ENCODE measurements around the gene NHP2. TPM values are rescaled to one million over a fixed set of nuclear protein-coding genes. Genes with fewer than 3 reads are reported as not detected.
A peak's percentile ranks its signal among the peaks of the same experiment; 100 is the strongest.

NHP2 gene
- total RNA-seq, 2 donors from 2014 or later: 112 to 122 TPM

GRCh38 chr5:178113141-178113787, 40.4 kb downstream of the NHP2 start, which contains the start of gene N4BP3:
TSS of gene N4BP3 (plus strand) at chr5:178113532. CDS start at chr5:178119584, 6,052 bp downstream.
- DNase-seq: peak; percentile 91 to 92
- H3K9me3 Mint-ChIP-seq: no peaks in the 10 kb centered on the region
- peak within 1 kb of the TSS; percentile 98 to 99 for H3K4me3 Mint-ChIP-seq
- no peaks in the 10 kb centered on the region for H3K27me3 Mint-ChIP-seq (ENCODE audit: low read depth)
- H3K36me3 Mint-ChIP-seq (ENCODE audit: insufficient read depth in 2 of 2): peaks cover 0 to 2% of the 10 kb centered on the region in 2 donors
- peak within 1 kb of the TSS; percentile 92 for H3K27ac Mint-ChIP-seq
- ATAC-seq (replicated peaks in 1 of 2): peak; percentile 84 to 85
- H3K4me1 Mint-ChIP-seq (ENCODE audit: low read depth): peaks cover 31% of the 10 kb centered on the region

GRCh38 chr5:178112545-178112944, 41.1 kb downstream of the NHP2 start:
- Mint-ChIP-seq H3K4me3 (peak overlapping the region; percentile 86 to 93), H3K27me3 (ENCODE audit: low read depth) (no peaks in the 10 kb centered on the region), H3K4me1 (ENCODE audit: low read depth) (peaks cover 31% of the 10 kb centered on the region), H3K36me3 (ENCODE audit: insufficient read depth in 2 of 2) (peaks cover 0 to 2% of the 10 kb centered on the region in 2 donors), H3K27ac (peak overlapping the region; percentile 92), H3K9me3 (no peaks in the 10 kb centered on the region)
- no peak for DNase-seq
- ATAC-seq (replicated peaks in 1 of 2): no peak

- no peaks in the 10 kb centered on the region for H3K9me3 Mint-ChIP-seq
- H3K4me3 Mint-ChIP-seq: no peak overlapping the region
- no peak for DNase-seq
- no peak for ATAC-seq (replicated peaks in 1 of 2)
- no peak overlapping the region for H3K27ac Mint-ChIP-seq
- no peaks in the 10 kb centered on the region for H3K27me3 Mint-ChIP-seq (ENCODE audit: low read depth)
- peaks cover 29% of the 10 kb centered on the region for H3K4me1 Mint-ChIP-seq (ENCODE audit: low read depth)
- H3K36me3 Mint-ChIP-seq (ENCODE audit: insufficient read depth in 2 of 2): peaks cover 0 to 2% of the 10 kb centered on the region in 2 donors
Observed at GRCh38 chr5:178111925-178112324, 41.8 kb downstream of the NHP2 start.

GRCh38 chr5:178110511-178110910, 43.2 kb downstream of the NHP2 start:
- Mint-ChIP-seq H3K9me3 (no peaks in the 10 kb centered on the region), H3K4me3 (no peak overlapping the region), H3K27me3 (ENCODE audit: low read depth) (no peaks in the 10 kb centered on the region), H3K27ac (no peak overlapping the region), H3K4me1 (ENCODE audit: low read depth) (peaks cover 15% of the 10 kb centered on the region), H3K36me3 (ENCODE audit: insufficient read depth in 2 of 2) (peaks cover 0 to 2% of the 10 kb centered on the region in 2 donors)
- ATAC-seq (replicated peaks in 1 of 2) (no peak), DNase-seq (no peak)

GRCh38 chr5:178108966-178109365, 44.7 kb downstream of the NHP2 start:
- no peaks in the 10 kb centered on the region for H3K27me3 Mint-ChIP-seq (ENCODE audit: low read depth)
- H3K36me3 Mint-ChIP-seq (ENCODE audit: insufficient read depth in 2 of 2): no peaks in the 10 kb centered on the region
- H3K27ac Mint-ChIP-seq: no peak overlapping the region
- no peaks in the 10 kb centered on the region for H3K9me3 Mint-ChIP-seq
- no peak overlapping the region for H3K4me3 Mint-ChIP-seq
- DNase-seq: no peak
- no peak for ATAC-seq (replicated peaks in 1 of 2)
- H3K4me1 Mint-ChIP-seq (ENCODE audit: low read depth): peaks cover 5% of the 10 kb centered on the region

GRCh38 chr5:178108446-178108845, 45.2 kb downstream of the NHP2 start:
- ATAC-seq (replicated peaks in 1 of 2): no peak
- H3K4me3 Mint-ChIP-seq: no peak overlapping the region
- no peaks in the 10 kb centered on the region for H3K9me3 Mint-ChIP-seq

GRCh38 chr5:178107756-178108310, 45.9 kb downstream of the NHP2 start:
- ATAC-seq (replicated peaks in 1 of 2): no peak
- Mint-ChIP-seq H3K4me1 (ENCODE audit: low read depth) (peaks cover 5% of the 10 kb centered on the region), H3K9me3 (no peaks in the 10 kb centered on the region), H3K27ac (no peak overlapping the region), H3K36me3 (ENCODE audit: insufficient read depth in 2 of 2) (no peaks in the 10 kb centered on the region), H3K27me3 (ENCODE audit: low read depth) (no peaks in the 10 kb centered on the region), H3K4me3 (no peak overlapping the region)
- DNase-seq: no peak

More at GRCh38 chr5:178108446-178108845, 45.2 kb downstream of the NHP2 start:
- Mint-ChIP-seq H3K36me3 (ENCODE audit: insufficient read depth in 2 of 2) (no peaks in the 10 kb centered on the region), H3K4me1 (ENCODE audit: low read depth) (peaks cover 5% of the 10 kb centered on the region), H3K27me3 (ENCODE audit: low read depth) (no peaks in the 10 kb centered on the region), H3K27ac (no peak overlapping the region)
- no peak for DNase-seq

GRCh38 chr5:178106556-178107239, 47.0 kb downstream of the NHP2 start:
- Mint-ChIP-seq H3K4me1 (ENCODE audit: low read depth) (peaks cover 5% of the 10 kb centered on the region), H3K27me3 (ENCODE audit: low read depth) (no peaks in the 10 kb centered on the region), H3K4me3 (no peak overlapping the region), H3K36me3 (ENCODE audit: insufficient read depth in 2 of 2) (no peaks in the 10 kb centered on the region), H3K9me3 (no peaks in the 10 kb centered on the region), H3K27ac (no peak overlapping the region)
- ATAC-seq (replicated peaks in 1 of 2) (no peak), DNase-seq (no peak)

GRCh38 chr5:178106086-178106485, 47.6 kb downstream of the NHP2 start:
- ATAC-seq (replicated peaks in 1 of 2) (no peak), DNase-seq (no peak)
- Mint-ChIP-seq H3K27ac (no peak overlapping the region), H3K9me3 (no peaks in the 10 kb centered on the region), H3K4me3 (no peak overlapping the region), H3K4me1 (ENCODE audit: low read depth) (peaks cover 5% of the 10 kb centered on the region), H3K27me3 (ENCODE audit: low read depth) (no peaks in the 10 kb centered on the region), H3K36me3 (ENCODE audit: insufficient read depth in 2 of 2) (no peaks in the 10 kb centered on the region)

- Mint-ChIP-seq H3K4me1 (ENCODE audit: low read depth) (peaks cover 5% of the 10 kb centered on the region), H3K27me3 (ENCODE audit: low read depth) (no peaks in the 10 kb centered on the region), H3K27ac (no peak overlapping the region), H3K4me3 (no peak overlapping the region), H3K9me3 (no peaks in the 10 kb centered on the region), H3K36me3 (ENCODE audit: insufficient read depth in 2 of 2) (no peaks in the 10 kb centered on the region)
- DNase-seq: no peak
- ATAC-seq (replicated peaks in 1 of 2): no peak
Observed at GRCh38 chr5:178104492-178104891, 49.2 kb downstream of the NHP2 start.

GRCh38 chr5:178103612-178104011, 50.1 kb downstream of the NHP2 start:
- H3K4me1 Mint-ChIP-seq (ENCODE audit: low read depth): peaks cover 5% of the 10 kb centered on the region
- no peaks in the 10 kb centered on the region for H3K27me3 Mint-ChIP-seq (ENCODE audit: low read depth)
- no peaks in the 10 kb centered on the region for H3K9me3 Mint-ChIP-seq
- H3K27ac Mint-ChIP-seq: no peak overlapping the region
- no peak overlapping the region for H3K4me3 Mint-ChIP-seq
- H3K36me3 Mint-ChIP-seq (ENCODE audit: insufficient read depth in 2 of 2): no peaks in the 10 kb centered on the region
- no peak for DNase-seq
- no peak for ATAC-seq (replicated peaks in 1 of 2)
